ENCODE data around the gene RUSF1.

Gene RUSF1

DNA sequence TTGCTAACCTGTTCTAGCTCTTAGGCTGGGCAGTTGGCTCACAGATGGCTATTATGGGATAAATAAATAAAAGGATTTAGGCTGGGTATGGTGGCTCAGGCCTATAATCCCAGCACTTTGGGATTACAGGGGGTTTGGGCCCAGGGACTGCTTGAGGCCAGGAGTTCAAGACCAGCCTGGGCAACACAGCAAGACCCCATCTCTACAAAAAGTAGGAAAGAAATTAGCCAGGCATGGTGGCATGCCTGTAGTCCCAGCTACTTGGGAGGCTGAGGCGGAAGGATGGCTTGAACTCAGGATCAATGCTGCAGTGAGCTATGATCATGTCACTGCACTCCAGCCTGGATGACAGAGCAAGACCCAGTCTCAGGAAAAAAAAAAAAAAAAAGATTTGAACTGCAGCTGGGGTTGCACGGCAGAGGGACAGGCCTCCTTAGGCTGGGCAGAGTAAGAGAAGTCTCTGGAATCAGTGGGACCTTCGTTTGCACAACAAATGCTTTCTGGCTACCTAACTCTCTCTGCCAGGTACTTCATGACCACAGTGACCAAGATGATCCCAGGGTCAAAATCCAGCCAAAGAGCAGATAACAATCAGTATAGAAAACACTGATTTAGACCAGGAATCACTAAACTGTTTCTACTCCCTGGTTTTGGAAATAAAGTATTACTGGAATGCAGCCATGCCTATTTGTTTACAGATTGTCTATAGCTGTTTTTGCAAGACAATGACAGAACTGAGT is 6.8 kb downstream of the RUSF1 start:
- no peak overlapping the region for H3K4me2 ChIP-seq (ENCODE audit: low read depth, low read length, poor library complexity, severe bottlenecking)
- no peaks in the 10 kb centered on the region for H3K9me2 ChIP-seq (replicated peaks; ENCODE audit: insufficient read depth, low read length)

DNA sequence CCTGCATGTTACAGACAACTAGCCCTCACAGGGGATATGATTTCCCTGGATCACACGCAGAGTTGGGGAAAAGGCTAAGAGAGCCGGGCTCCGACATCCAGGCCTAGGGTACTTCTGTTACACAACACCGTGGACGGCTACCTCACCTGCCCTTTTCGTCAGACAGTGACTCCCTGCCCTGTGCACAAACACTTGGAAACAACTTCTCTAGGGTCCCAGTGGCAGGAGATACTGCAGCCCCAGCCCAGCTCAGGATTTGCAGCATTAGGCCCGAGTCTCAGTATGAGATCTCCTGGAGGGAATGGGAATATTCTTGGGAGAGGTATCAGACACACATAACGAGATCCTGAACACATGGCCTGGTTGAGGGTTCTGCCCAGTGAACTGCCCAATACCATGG is 8.3 kb downstream of the RUSF1 start:
- no peaks in the 10 kb centered on the region for H3K36me3 ChIP-seq (ENCODE audit: low read length)
- no peak overlapping the region for H2AFZ ChIP-seq (ENCODE audit: low read depth, low read length, severe bottlenecking)
- no peaks in the 10 kb centered on the region for H3K9me3 ChIP-seq (ENCODE audit: insufficient read depth, low read length)
- no peaks in the 10 kb centered on the region for H3K27me3 ChIP-seq (ENCODE audit: low read length)
- no peak overlapping the region for H3K9ac ChIP-seq (ENCODE audit: low read length)
- H3K9me2 ChIP-seq (replicated peaks; ENCODE audit: insufficient read depth, low read length), result no peaks in the 10 kb centered on the region
- no peaks in the 10 kb centered on the region for H4K20me1 ChIP-seq (ENCODE audit: low read depth, low read length)
- H3F3A ChIP-seq (ENCODE audit: insufficient read depth), result no peaks in the 10 kb centered on the region
- TF ChIP-seq EZH2phosphoT487 (conservative IDR thresholded peaks at IDR 0.05; ENCODE audit: low read length), result no peak
- TF ChIP-seq, protein P1, sequence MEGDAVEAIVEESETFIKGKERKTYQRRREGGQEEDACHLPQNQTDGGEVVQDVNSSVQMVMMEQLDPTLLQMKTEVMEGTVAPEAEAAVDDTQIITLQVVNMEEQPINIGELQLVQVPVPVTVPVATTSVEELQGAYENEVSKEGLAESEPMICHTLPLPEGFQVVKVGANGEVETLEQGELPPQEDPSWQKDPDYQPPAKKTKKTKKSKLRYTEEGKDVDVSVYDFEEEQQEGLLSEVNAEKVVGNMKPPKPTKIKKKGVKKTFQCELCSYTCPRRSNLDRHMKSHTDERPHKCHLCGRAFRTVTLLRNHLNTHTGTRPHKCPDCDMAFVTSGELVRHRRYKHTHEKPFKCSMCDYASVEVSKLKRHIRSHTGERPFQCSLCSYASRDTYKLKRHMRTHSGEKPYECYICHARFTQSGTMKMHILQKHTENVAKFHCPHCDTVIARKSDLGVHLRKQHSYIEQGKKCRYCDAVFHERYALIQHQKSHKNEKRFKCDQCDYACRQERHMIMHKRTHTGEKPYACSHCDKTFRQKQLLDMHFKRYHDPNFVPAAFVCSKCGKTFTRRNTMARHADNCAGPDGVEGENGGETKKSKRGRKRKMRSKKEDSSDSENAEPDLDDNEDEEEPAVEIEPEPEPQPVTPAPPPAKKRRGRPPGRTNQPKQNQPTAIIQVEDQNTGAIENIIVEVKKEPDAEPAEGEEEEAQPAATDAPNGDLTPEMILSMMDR (IDR thresholded peaks at IDR 0.05; ENCODE audit: insufficient read depth, low read length, poor library complexity, severe bottlenecking), result no peak
- no peak overlapping the region for H3K4me3 ChIP-seq (ENCODE audit: insufficient read depth, low read length, poor library complexity, severe bottlenecking)
- no peaks in the 10 kb centered on the region for H3K79me2 ChIP-seq (ENCODE audit: insufficient read depth, low read length)
- no peak overlapping the region for H3K4me2 ChIP-seq (ENCODE audit: low read depth, low read length, poor library complexity, severe bottlenecking)
- no peak overlapping the region for H3K27ac ChIP-seq (ENCODE audit: low read depth, low read length)

More for the DNA sequence above, 6.8 kb downstream of the RUSF1 start:
- H3K9ac ChIP-seq (ENCODE audit: low read length), result no peak overlapping the region
- no peaks in the 10 kb centered on the region for H4K20me1 ChIP-seq (ENCODE audit: low read depth, low read length)
- H3K36me3 ChIP-seq (ENCODE audit: low read length), result no peaks in the 10 kb centered on the region
- no peaks in the 10 kb centered on the region for H3K27me3 ChIP-seq (ENCODE audit: low read length)
- no peak overlapping the region for H3K27ac ChIP-seq (ENCODE audit: low read depth, low read length)
- H3K4me3 ChIP-seq (ENCODE audit: insufficient read depth, low read length, poor library complexity, severe bottlenecking), result no peak overlapping the region
- no peaks in the 10 kb centered on the region for H3F3A ChIP-seq (ENCODE audit: insufficient read depth)
- TF ChIP-seq, protein P1 (IDR thresholded peaks at IDR 0.05; ENCODE audit: insufficient read depth, low read length, poor library complexity, severe bottlenecking), result no peak
- H3K79me2 ChIP-seq (ENCODE audit: insufficient read depth, low read length), result no peaks in the 10 kb centered on the region
- no peak overlapping the region for H2AFZ ChIP-seq (ENCODE audit: low read depth, low read length, severe bottlenecking)
- H3K9me3 ChIP-seq (ENCODE audit: insufficient read depth, low read length), result no peaks in the 10 kb centered on the region

DNA sequence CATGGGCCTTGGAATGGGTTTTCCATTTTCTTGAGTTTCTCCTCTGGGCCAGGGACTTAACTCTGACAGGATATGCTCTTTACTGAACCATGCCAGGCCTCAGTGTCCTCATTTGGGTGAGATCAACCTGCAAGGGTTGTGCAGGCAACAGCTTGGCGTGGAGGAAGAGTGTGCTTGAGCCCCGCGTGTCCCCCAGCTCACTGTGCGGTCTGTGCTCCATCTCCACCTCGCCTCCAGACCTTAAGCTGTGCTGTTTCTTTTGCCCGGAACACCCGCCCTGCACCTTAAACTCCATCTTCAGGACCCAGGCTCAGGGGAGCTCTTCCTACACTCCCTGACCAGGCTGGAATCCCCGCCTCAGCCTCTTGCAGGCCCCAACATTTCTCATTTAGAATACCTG is 9.7 kb downstream of the RUSF1 start:
- H3K27me3 ChIP-seq (ENCODE audit: low read length), result no peaks in the 10 kb centered on the region
- H3K9me2 ChIP-seq (replicated peaks; ENCODE audit: insufficient read depth, low read length), result no peaks in the 10 kb centered on the region
- H3K36me3 ChIP-seq (ENCODE audit: low read length), result no peaks in the 10 kb centered on the region
- H3K9ac ChIP-seq (ENCODE audit: low read length), result no peak overlapping the region
- TF ChIP-seq, protein P1 (IDR thresholded peaks at IDR 0.05; ENCODE audit: insufficient read depth, low read length, poor library complexity, severe bottlenecking), result no peak
- no peak for TF ChIP-seq EZH2phosphoT487 (conservative IDR thresholded peaks at IDR 0.05; ENCODE audit: low read length)
- H3K9me3 ChIP-seq (ENCODE audit: insufficient read depth, low read length), result no peaks in the 10 kb centered on the region
- no peak overlapping the region for H3K4me2 ChIP-seq (ENCODE audit: low read depth, low read length, poor library complexity, severe bottlenecking)
- no peaks in the 10 kb centered on the region for H4K20me1 ChIP-seq (ENCODE audit: low read depth, low read length)
- H3F3A ChIP-seq (ENCODE audit: insufficient read depth), result no peaks in the 10 kb centered on the region
- H3K27ac ChIP-seq (ENCODE audit: low read depth, low read length), result no peak overlapping the region
- H3K4me3 ChIP-seq (ENCODE audit: insufficient read depth, low read length, poor library complexity, severe bottlenecking), result no peak overlapping the region
- no peak overlapping the region for H2AFZ ChIP-seq (ENCODE audit: low read depth, low read length, severe bottlenecking)
- H3K79me2 ChIP-seq (ENCODE audit: insufficient read depth, low read length), result no peaks in the 10 kb centered on the region
